T-helper 1 cell treated with Interleukin-12 subunit alpha and Interleukin-12 subunit beta and Interleukin-4 antibody, amounts not matched to agents 30 μg/mL and 1 μg/mL, for 36 hours (primary cell): ENCODE measurements around the gene RAB34.
"Not testable (repeated sequence)": the region's sequence is repeated elsewhere in the genome, so short reads cannot be mapped to it uniquely, and the experiment has no call there.

Experiments
- H3K27ac Mint-ChIP-seq: one replicate; pipeline ENCODE4 v1.8.0; 2021; ENCODE audit warnings: mild to moderate bottlenecking, mixed read lengths
- H3K27me3 Mint-ChIP-seq: one replicate; pipeline ENCODE4 v1.8.0; 2021; ENCODE audit warnings: low read depth, mixed read lengths
- H3K36me3 Mint-ChIP-seq: one replicate; pipeline ENCODE4 v1.8.0; 2021; ENCODE audit warnings: low read depth, mixed read lengths
- H3K4me1 Mint-ChIP-seq: one replicate; pipeline ENCODE4 v1.8.0; 2021; ENCODE audit warnings: low read depth, mixed read lengths
- H3K4me3 Mint-ChIP-seq: one replicate; pipeline ENCODE4 v1.8.0; 2021; ENCODE audit warnings: mild to moderate bottlenecking, moderate library complexity, mixed read lengths
- H3K9me3 Mint-ChIP-seq: one replicate; pipeline ENCODE4 v1.8.0; 2021; ENCODE audit warnings: mixed read lengths

Gene RAB34

GRCh38 chr17:28725660-28726225 is 8.1 kb upstream of the RAB34 start:
- Mint-ChIP-seq H3K27me3 (no peaks in the 10 kb centered on the region), H3K36me3 (peaks cover 35% of the 10 kb centered on the region), H3K9me3 (no peaks in the 10 kb centered on the region), H3K27ac (peak overlapping the region; percentile 73), H3K4me1 (peaks cover 51% of the 10 kb centered on the region), H3K4me3 (peak overlapping the region; percentile 83)

GRCh38 chr17:28725166-28725659 is 7.5 kb upstream of the RAB34 start:
- Mint-ChIP-seq H3K36me3 (peaks cover 41% of the 10 kb centered on the region), H3K27me3 (no peaks in the 10 kb centered on the region), H3K4me3 (peak overlapping the region; percentile 83), H3K4me1 (peaks cover 54% of the 10 kb centered on the region), H3K27ac (peak overlapping the region; percentile 73), H3K9me3 (no peaks in the 10 kb centered on the region)

GRCh38 chr17:28724500-28725165 is 7.0 kb upstream of the RAB34 start:
- Mint-ChIP-seq H3K4me3 (peak overlapping the region; percentile 83), H3K9me3 (no peaks in the 10 kb centered on the region), H3K4me1 (peaks cover 53% of the 10 kb centered on the region), H3K36me3 (peaks cover 46% of the 10 kb centered on the region), H3K27ac (peak overlapping the region; percentile 73), H3K27me3 (no peaks in the 10 kb centered on the region)

GRCh38 chr17:28723836-28724499 is 6.3 kb upstream of the RAB34 start:
- H3K27ac Mint-ChIP-seq: peak overlapping the region; percentile 72
- H3K4me3 Mint-ChIP-seq: peak overlapping the region; percentile 83
- H3K9me3 Mint-ChIP-seq, H3K27me3 Mint-ChIP-seq: not testable (repeated sequence)
- peaks cover 46% of the 10 kb centered on the region for H3K36me3 Mint-ChIP-seq
- peaks cover 53% of the 10 kb centered on the region for H3K4me1 Mint-ChIP-seq

- Mint-ChIP-seq H3K36me3 (peaks cover 46% of the 10 kb centered on the region), H3K4me1 (peaks cover 55% of the 10 kb centered on the region), H3K27ac (peak overlapping the region; percentile 72), H3K4me3 (peak overlapping the region; percentile 37), H3K9me3 (no peaks in the 10 kb centered on the region), H3K27me3 (peaks cover 7% of the 10 kb centered on the region)
Observed at GRCh38 chr17:28723159-28723835, 5.6 kb upstream of the RAB34 start.

GRCh38 chr17:28722417-28723158 is 4.9 kb upstream of the RAB34 start:
- H3K27ac Mint-ChIP-seq: no peak overlapping the region
- peaks cover 12% of the 10 kb centered on the region for H3K27me3 Mint-ChIP-seq
- H3K36me3 Mint-ChIP-seq: peaks cover 46% of the 10 kb centered on the region
- peak overlapping the region; percentile 44 for H3K4me3 Mint-ChIP-seq
- peaks cover 56% of the 10 kb centered on the region for H3K4me1 Mint-ChIP-seq
- no peaks in the 10 kb centered on the region for H3K9me3 Mint-ChIP-seq

- Mint-ChIP-seq H3K27me3 (peaks cover 18% of the 10 kb centered on the region), H3K27ac (peak overlapping the region; percentile 96), H3K4me1 (peaks cover 48% of the 10 kb centered on the region), H3K36me3 (peaks cover 46% of the 10 kb centered on the region), H3K4me3 (peak overlapping the region; percentile 97)
- not testable (repeated sequence) for H3K9me3 Mint-ChIP-seq
Observed at GRCh38 chr17:28720997-28721329, 3.3 kb upstream of the RAB34 start.

GRCh38 chr17:28720247-28720996 is 2.8 kb upstream of the RAB34 start:
- Mint-ChIP-seq H3K9me3 (no peaks in the 10 kb centered on the region), H3K27me3 (peaks cover 24% of the 10 kb centered on the region), H3K36me3 (peaks cover 46% of the 10 kb centered on the region), H3K4me1 (peaks cover 45% of the 10 kb centered on the region), H3K27ac (peak overlapping the region; percentile 96), H3K4me3 (peak overlapping the region; percentile 97)

- peaks cover 34% of the 10 kb centered on the region for H3K4me1 Mint-ChIP-seq
- H3K27me3 Mint-ChIP-seq: peaks cover 35% of the 10 kb centered on the region
Observed at GRCh38 chr17:28719021-28719433, 1.4 kb upstream of the RAB34 start.

GRCh38 chr17:28718333-28719020 is 809 bp upstream of the RAB34 start:
- peaks cover 29% of the 10 kb centered on the region for H3K36me3 Mint-ChIP-seq
- H3K4me1 Mint-ChIP-seq: peaks cover 31% of the 10 kb centered on the region
- no peaks in the 10 kb centered on the region for H3K9me3 Mint-ChIP-seq
- peaks cover 35% of the 10 kb centered on the region for H3K27me3 Mint-ChIP-seq
- peak overlapping the region; percentile 72 for H3K4me3 Mint-ChIP-seq
- peak overlapping the region; percentile 84 for H3K27ac Mint-ChIP-seq

More at GRCh38 chr17:28719021-28719433, 1.4 kb upstream of the RAB34 start:
- peak overlapping the region; percentile 97 for H3K4me3 Mint-ChIP-seq
- H3K9me3 Mint-ChIP-seq: no peaks in the 10 kb centered on the region
- peaks cover 35% of the 10 kb centered on the region for H3K36me3 Mint-ChIP-seq
- peak overlapping the region; percentile 96 for H3K27ac Mint-ChIP-seq

GRCh38 chr17:28716740-28717577 is 709 bp downstream of the RAB34 start:
- Mint-ChIP-seq H3K4me1 (peaks cover 31% of the 10 kb centered on the region), H3K27ac (no peak overlapping the region), H3K9me3 (no peaks in the 10 kb centered on the region), H3K4me3 (peak overlapping the region; percentile 46), H3K36me3 (peaks cover 20% of the 10 kb centered on the region), H3K27me3 (peaks cover 35% of the 10 kb centered on the region)

- Mint-ChIP-seq H3K9me3 (no peaks in the 10 kb centered on the region), H3K4me3 (no peak overlapping the region)
Observed at GRCh38 chr17:28715217-28715616, 2.5 kb downstream of the RAB34 start.

More at GRCh38 chr17:28715217-28715616, 2.5 kb downstream of the RAB34 start:
- Mint-ChIP-seq H3K4me1 (peaks cover 29% of the 10 kb centered on the region), H3K27ac (no peak overlapping the region), H3K27me3 (peaks cover 35% of the 10 kb centered on the region), H3K36me3 (peaks cover 6% of the 10 kb centered on the region)
